ENCODE measurements around the gene RNLS.
"Not testable (repeated sequence)": the region's sequence is repeated elsewhere in the genome, so short reads cannot be mapped to it uniquely, and the experiment has no call there.

Gene RNLS

GRCh38 chr10:88392222-88392621 is 190.9 kb downstream of the RNLS start:
- DNase-seq (ENCODE audit: low read depth in 3 of 3, low spot score in 1 of 3): no peak

- no peak for DNase-seq (ENCODE audit: low read depth in 3 of 3, low spot score in 1 of 3)
Measured at GRCh38 chr10:88390041-88390440, 193.1 kb downstream of the RNLS start.

- DNase-seq (ENCODE audit: low read depth in 3 of 3, low spot score in 1 of 3): no peak
Measured at GRCh38 chr10:88389456-88389855, 193.7 kb downstream of the RNLS start.

GRCh38 chr10:88388324-88388723 is 194.8 kb downstream of the RNLS start:
- DNase-seq (ENCODE audit: low read depth in 3 of 3, low spot score in 1 of 3): no peak

GRCh38 chr10:88386821-88387773 is 196.0 kb downstream of the RNLS start:
- no peak for DNase-seq (ENCODE audit: low read depth in 3 of 3, low spot score in 1 of 3)

- DNase-seq (ENCODE audit: low read depth in 3 of 3, low spot score in 1 of 3): no peak
Measured at GRCh38 chr10:88386204-88386788, 196.8 kb downstream of the RNLS start.

- DNase-seq (ENCODE audit: low read depth in 3 of 3, low spot score in 1 of 3): peak in 2 of 3 donors; percentile 1 to 7
Measured at GRCh38 chr10:88385601-88386203, 197.4 kb downstream of the RNLS start.

- no peak for DNase-seq (ENCODE audit: low read depth in 3 of 3, low spot score in 1 of 3)
Measured at GRCh38 chr10:88383276-88383675, 199.8 kb downstream of the RNLS start.

GRCh38 chr10:88382699-88383098 is 200.4 kb downstream of the RNLS start:
- no peak for DNase-seq (ENCODE audit: low read depth in 3 of 3, low spot score in 1 of 3)

GRCh38 chr10:88379575-88379974 is 203.5 kb downstream of the RNLS start:
- no peak for DNase-seq (ENCODE audit: low read depth in 3 of 3, low spot score in 1 of 3)

GRCh38 chr10:88377510-88377909 is 205.6 kb downstream of the RNLS start:
- no peak for DNase-seq (ENCODE audit: low read depth in 3 of 3, low spot score in 1 of 3)

- no peak for DNase-seq (ENCODE audit: low read depth in 3 of 3, low spot score in 1 of 3)
Measured at GRCh38 chr10:88374392-88375175, 208.5 kb downstream of the RNLS start.

- DNase-seq (ENCODE audit: low read depth in 3 of 3, low spot score in 1 of 3): no peak
Measured at GRCh38 chr10:88372881-88373592, 210.1 kb downstream of the RNLS start.

GRCh38 chr10:88372051-88372715 is 210.9 kb downstream of the RNLS start:
- no peak for DNase-seq (ENCODE audit: low read depth in 3 of 3, low spot score in 1 of 3)

GRCh38 chr10:88370713-88371112 is 212.4 kb downstream of the RNLS start:
- no peak for DNase-seq (ENCODE audit: low read depth in 3 of 3, low spot score in 1 of 3)

- DNase-seq (ENCODE audit: low read depth in 3 of 3, low spot score in 1 of 3): no peak
Measured at GRCh38 chr10:88366772-88367171, 216.3 kb downstream of the RNLS start.

- no peak for DNase-seq (ENCODE audit: low read depth in 3 of 3, low spot score in 1 of 3)
Measured at GRCh38 chr10:88361995-88362807, 220.9 kb downstream of the RNLS start.

- DNase-seq (ENCODE audit: low read depth in 3 of 3, low spot score in 1 of 3): no peak
Measured at GRCh38 chr10:88361494-88361893, 221.6 kb downstream of the RNLS start.

GRCh38 chr10:88355750-88356149 is 227.4 kb downstream of the RNLS start:
- not testable (repeated sequence) for DNase-seq (ENCODE audit: low read depth in 3 of 3, low spot score in 1 of 3)

All from stimulated activated CD4-positive, alpha-beta T cell treated with anti-CD3 and anti-CD28 coated beads, TNF-alpha, amount 100 ng/mL, for 1 hour (primary cell).